A549 (cell line): ENCODE measurements around the gene F2. TPM values are rescaled to one million over a fixed set of nuclear protein-coding genes. Genes with fewer than 3 reads are reported as not detected.

Experiments used
- ATAC-seq, 2 experiments: fragments of 200-7000 bp in 1 of 2; fragments of >200 bp in 1 of 2; cut with Nextera tagmentation in 1 of 2; cut with Tn5 transposase in 1 of 2; 3 replicates each; pipeline versions ENCODE4 v1.8.0 to v1.9.1; 2018 to 2020; ENCODE audit warnings: mild to moderate bottlenecking in 1 of 2, moderate library complexity in 1 of 2
- CTCF ChIA-PET: fragments of 300-600 bp; sonication (Branson Sonifier 250); formaldehyde crosslinking; extraction: SDS; loops from one replicate; lab custom pipeline; 2021; ENCODE audit warnings: antibody characterized with exemption, inconsistent platforms; lab: Yijun Ruan, JAX
- POLR2A ChIA-PET: fragments of 350-600 bp; formaldehyde crosslinking; extraction: SDS; loops from one replicate; lab custom pipeline; 2021; ENCODE audit warnings: antibody characterized with exemption, inconsistent platforms; lab: Yijun Ruan, JAX
- DNase-seq, 2 experiments: peaks; one replicate each; pipeline versions ENCODE4 v3.0.0 to v3.0.0-alpha.2; 2011 to 2016; ENCODE audit warnings: low read depth in 1 of 2, low spot score in 1 of 2
- FAIRE-seq: peaks from 2 replicates; lab custom pipeline; 2011; peaks lifted over from hg19 to GRCh38; lab: Jason Lieb, UNC
- H3K27ac ChIP-seq, 2 experiments: fragments of >200 bp; sonication (Bioruptor Twin); formaldehyde crosslinking; 3 replicates each; pipeline ENCODE4 v1.5.1; 2016 to 2017
- H3K4me1 ChIP-seq: fragments of >200 bp; sonication (Bioruptor Twin); formaldehyde crosslinking; 3 replicates; pipeline ENCODE4 v1.6.1; 2016
- H3K4me2 ChIP-seq: fragments of >200 bp; sonication (Bioruptor Twin); formaldehyde crosslinking; 3 replicates; pipeline ENCODE4 v1.6.1; 2016
- H3K4me3 ChIP-seq: fragments of >200 bp; sonication (Bioruptor Twin); formaldehyde crosslinking; 3 replicates; pipeline ENCODE4 v1.5.1; 2016
- H3K9me3 ChIP-seq: fragments of >200 bp; sonication (Bioruptor Twin); formaldehyde crosslinking; 3 replicates; pipeline ENCODE4 v1.6.1; 2016
- CEBPB ChIP-seq, 2 experiments: fragments of >200 bp in 1 of 2; sonication (Bioruptor Twin) in 1 of 2; formaldehyde crosslinking in 1 of 2; IDR thresholded peaks; 2 replicates each; pipeline ENCODE4 v1.6.1; 2012 to 2016
- FOSB ChIP-seq: fragments of 250-450 bp; sonication (Bioruptor Pico); IDR thresholded peaks from 2 replicates; pipeline ENCODE4 v1.5.0; 2020; ENCODE audit warnings: mild to moderate bottlenecking, moderate library complexity
- JUN ChIP-seq, 2 experiments: fragments of >200 bp; sonication (Bioruptor Twin); formaldehyde crosslinking; IDR thresholded peaks; 2 replicates in 1 of 2; 3 replicates in 1 of 2; pipeline ENCODE4 v1.6.1; 2016 to 2017
- JUNB ChIP-seq: fragments of >200 bp; sonication (Bioruptor Twin); formaldehyde crosslinking; IDR thresholded peaks from 2 replicates; pipeline ENCODE4 v1.6.1; 2016
- KDM5A ChIP-seq: fragments of 200-600 bp; sonication (generic); IDR thresholded peaks from 2 replicates; pipeline ENCODE4 v1.6.1; 2016; ENCODE audit warnings: antibody characterized with exemption, mild to moderate bottlenecking
- POLR2AphosphoS2 ChIP-seq: conservative IDR thresholded peaks from 2 replicates; pipeline ENCODE4 v1.6.1; 2012; ENCODE audit warnings: low read length, improper control_type of control experiment, inconsistent platforms
- RNF2 ChIP-seq: fragments of 200-600 bp; sonication (generic); IDR thresholded peaks from 2 replicates; pipeline ENCODE4 v1.6.1; 2016; ENCODE audit warnings: low read depth, mild to moderate bottlenecking, antibody characterized with exemption, moderate library complexity, borderline replicate concordance
- SMC3 ChIP-seq: fragments of >200 bp; sonication (Bioruptor Twin); formaldehyde crosslinking; IDR thresholded peaks from 3 replicates; pipeline ENCODE4 v1.6.1; 2018; ENCODE audit warnings: inconsistent platforms
- TP53 ChIP-seq: fragments of 250-450 bp; sonication (Bioruptor Pico); IDR thresholded peaks from 2 replicates; pipeline ENCODE4 v1.5.0; 2021; ENCODE audit warnings: mild to moderate bottlenecking, moderate library complexity
- ZSCAN20 ChIP-seq: fragments of 250-450 bp; sonication (Bioruptor Pico); IDR thresholded peaks from 2 replicates; pipeline ENCODE4 v1.8.0; 2022; ENCODE audit warnings: mild to moderate bottlenecking, moderate library complexity
- WGBS: methylation state at CpG from one replicate; pipeline ENCODE4 v1.1.6; 2017; ENCODE audit errors: missing lambda C conversion rate; 5-methylcytosine and 5-hydroxymethylcytosine counted together
- polyA plus RNA-seq, 4 experiments: library from polyadenylated mRNA; depleted of rRNA in 3 of 4; stranded (reverse); fragments of >200 nt; fragmentation: RNase III in 1 of 4; extraction: RNeasy Plus Mini Kit Qiagen cat#74134 plus additional on column Dnase treatment in 1 of 4; gene quantifications; 2 replicates in 3 of 4; 3 replicates in 1 of 4; pipeline ENCODE4 v1.2.3, GENCODE V29; 2011 to 2017
- small RNA-seq, 6 experiments: library from RNA; depleted of rRNA; stranded (forward); fragments of <200 nt; gene quantifications; one replicate each; pipeline ENCODE3, GENCODE V24; 2012
- TF ChIP-seq, protein P1 (sequence below): fragments of >200 bp; sonication (Bioruptor Twin); formaldehyde crosslinking; IDR thresholded peaks from 2 replicates; pipeline ENCODE4 v1.6.1; 2016
- TF ChIP-seq, protein P2 (sequence below): IDR thresholded peaks from 2 replicates; pipeline ENCODE4 v1.6.1; 2012; ENCODE audit warnings: low read depth, borderline replicate concordance
- TF ChIP-seq, protein P3 (sequence below): fragments of 250-450 bp; sonication (Bioruptor Pico); IDR thresholded peaks from 2 replicates; pipeline ENCODE4 v1.5.0; 2021; ENCODE audit warnings: mild to moderate bottlenecking, moderate library complexity, borderline replicate concordance

The F2 gene
- polyA plus RNA-seq, 2 of the 4 experiments (the other 2 are of a cell fraction): 2.5 to 3.8 TPM

DNA sequence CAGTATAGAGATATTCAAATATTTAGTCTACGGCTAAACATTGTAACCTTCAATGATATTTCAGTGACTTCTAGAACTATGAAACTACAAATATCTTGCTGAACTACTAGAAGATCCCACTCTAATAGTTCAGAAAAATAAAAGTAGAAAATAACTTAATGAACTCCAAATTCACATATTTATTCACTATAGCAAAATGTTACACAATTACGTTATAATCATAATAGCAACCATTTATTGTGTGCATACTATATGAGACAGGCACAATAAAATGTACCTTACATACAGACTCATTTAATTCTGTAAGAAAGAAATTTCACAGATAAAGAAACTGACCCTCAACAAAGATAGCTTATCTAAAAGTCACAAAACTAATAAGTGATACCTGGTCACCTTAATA is 57.9 kb downstream of the F2 start:
- WGBS: 88% methylated on average over 2 of the region's 2 CpGs
- FAIRE-seq (no peak), DNase-seq (no peak), ATAC-seq (no peak)
- Histone ChIP-seq H3K9me3 (no peaks in the 10 kb centered on the region), H3K4me2 (no peak overlapping the region), H3K4me1 (peaks cover 11% of the 10 kb centered on the region), H3K4me3 (no peak overlapping the region), H3K27ac (no peak overlapping the region)
- CTCF ChIA-PET: no interaction called here
- TF ChIP-seq KDM5A (no peak), CEBPB (IDR thresholded peaks at IDR 0.05) (peak; percentile 38 to 58; a peak in 1 of 4 replicates)
- POLR2A ChIA-PET: no interaction called here

DNA sequence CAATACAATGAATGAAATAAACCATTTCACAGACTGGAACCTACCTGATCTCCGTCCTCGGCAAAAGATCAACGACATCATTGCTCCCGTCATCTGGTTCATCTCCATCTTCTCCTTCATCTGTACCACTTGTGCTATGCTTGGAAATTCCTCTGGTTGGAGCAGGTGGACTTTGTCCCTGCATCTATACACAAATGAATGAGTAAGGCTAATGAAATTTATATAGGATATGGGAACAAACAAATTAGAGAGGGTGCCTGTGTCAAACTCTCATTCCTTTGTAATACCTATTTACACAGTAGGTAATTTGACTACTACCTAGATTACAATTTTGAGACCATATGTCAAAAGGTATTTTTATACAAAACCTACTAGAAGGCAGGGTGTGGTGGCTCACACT is 59.4 kb downstream of the F2 start:
- ChIA-PET POLR2A (no interaction called here), CTCF (no interaction called here)
- no peaks in the 10 kb centered on the region for H3K9me3 ChIP-seq
- peak in 1 of 2 experiments; percentile 23 for DNase-seq
- WGBS: 86% methylated on average over 4 of the region's 4 CpGs
- ATAC-seq: peak in 1 of 2 experiments; percentile 42; a peak in 1 of 6 replicates
- no peak overlapping the region for H3K4me3 ChIP-seq
- no peak overlapping the region for H3K27ac ChIP-seq
- H3K4me2 ChIP-seq: no peak overlapping the region
- FAIRE-seq: no peak
- TF ChIP-seq FOSB (CRISPR knock-in tag) (no peak), RNF2 (no peak), ZSCAN20 (CRISPR knock-in tag) (no peak), POLR2AphosphoS2 (no peak), TP53 (no peak), JUN (IDR thresholded peaks at IDR 0.05) (no peak), SMC3 (no peak), JUNB (no peak)
- TF ChIP-seq, protein P1, sequence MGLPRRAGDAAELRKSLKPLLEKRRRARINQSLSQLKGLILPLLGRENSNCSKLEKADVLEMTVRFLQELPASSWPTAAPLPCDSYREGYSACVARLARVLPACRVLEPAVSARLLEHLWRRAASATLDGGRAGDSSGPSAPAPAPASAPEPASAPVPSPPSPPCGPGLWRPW: no peak
- TF ChIP-seq, protein P2, sequence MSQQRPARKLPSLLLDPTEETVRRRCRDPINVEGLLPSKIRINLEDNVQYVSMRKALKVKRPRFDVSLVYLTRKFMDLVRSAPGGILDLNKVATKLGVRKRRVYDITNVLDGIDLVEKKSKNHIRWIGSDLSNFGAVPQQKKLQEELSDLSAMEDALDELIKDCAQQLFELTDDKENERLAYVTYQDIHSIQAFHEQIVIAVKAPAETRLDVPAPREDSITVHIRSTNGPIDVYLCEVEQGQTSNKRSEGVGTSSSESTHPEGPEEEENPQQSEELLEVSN: no peak
- TF ChIP-seq, protein P3, sequence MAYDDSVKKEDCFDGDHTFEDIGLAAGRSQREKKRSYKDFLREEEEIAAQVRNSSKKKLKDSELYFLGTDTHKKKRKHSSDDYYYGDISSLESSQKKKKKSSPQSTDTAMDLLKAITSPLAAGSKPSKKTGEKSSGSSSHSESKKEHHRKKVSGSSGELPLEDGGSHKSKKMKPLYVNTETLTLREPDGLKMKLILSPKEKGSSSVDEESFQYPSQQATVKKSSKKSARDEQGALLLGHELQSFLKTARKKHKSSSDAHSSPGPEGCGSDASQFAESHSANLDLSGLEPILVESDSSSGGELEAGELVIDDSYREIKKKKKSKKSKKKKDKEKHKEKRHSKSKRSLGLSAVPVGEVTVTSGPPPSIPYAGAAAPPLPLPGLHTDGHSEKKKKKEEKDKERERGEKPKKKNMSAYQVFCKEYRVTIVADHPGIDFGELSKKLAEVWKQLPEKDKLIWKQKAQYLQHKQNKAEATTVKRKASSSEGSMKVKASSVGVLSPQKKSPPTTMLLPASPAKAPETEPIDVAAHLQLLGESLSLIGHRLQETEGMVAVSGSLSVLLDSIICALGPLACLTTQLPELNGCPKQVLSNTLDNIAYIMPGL (CRISPR knock-in tag): no peak
- peaks cover 11% of the 10 kb centered on the region for H3K4me1 ChIP-seq

Small RNA genes within 50 kb of the gene (small RNA-seq; reads per million reads assigned to genes)
- gene MIR5582 (0.66 to 56.6 (median 31.7) reads per million in 6 experiments), gene RF00573 (0 reads per million in 6 experiments), gene SNORD67 (75.7 to 329 (median 95.3) reads per million in 6 experiments)

Other genes starting within 250 kb of the F2 start
- gene AMBRA1, start 125.2 kb upstream of the F2 start, polyA plus RNA-seq (2011; rRNA removed): 11.5 and 11.9 TPM in 2 replicates
- gene AMBRA1, start 125.2 kb upstream of the F2 start, polyA plus RNA-seq (2017; fragmentation: RNase III; extraction: RNeasy Plus Mini Kit Qiagen cat#74134 plus additional on column Dnase treatment): 11.1 to 13.4 TPM (median 13.4 TPM) in 3 replicates
- 5.6 and 6.2 TPM in 2 replicates for gene HARBI1, start 102.0 kb upstream of the F2 start, polyA plus RNA-seq (2011; rRNA removed)
- gene HARBI1, start 102.0 kb upstream of the F2 start, polyA plus RNA-seq (2017; fragmentation: RNase III; extraction: RNeasy Plus Mini Kit Qiagen cat#74134 plus additional on column Dnase treatment): 4.6 to 5.7 TPM (median 5.1 TPM) in 3 replicates
- 58.6 and 75.4 TPM in 2 replicates for gene ATG13, start 101.7 kb upstream of the F2 start, polyA plus RNA-seq (2011; rRNA removed)
- 35.5 to 39.9 TPM (median 39.5 TPM) in 3 replicates for gene ATG13, start 101.7 kb upstream of the F2 start, polyA plus RNA-seq (2017; fragmentation: RNase III; extraction: RNeasy Plus Mini Kit Qiagen cat#74134 plus additional on column Dnase treatment)
- 17.2 and 33.4 TPM in 2 replicates for gene ARHGAP1, start 18.6 kb upstream of the F2 start, polyA plus RNA-seq (2011; rRNA removed)
- 34.8 to 35.9 TPM (median 35.2 TPM) in 3 replicates for gene ARHGAP1, start 18.6 kb upstream of the F2 start, polyA plus RNA-seq (2017; fragmentation: RNase III; extraction: RNeasy Plus Mini Kit Qiagen cat#74134 plus additional on column Dnase treatment)
- 6.7 TPM in 2 replicates for gene ZNF408, start 18.2 kb upstream of the F2 start, polyA plus RNA-seq (2011; rRNA removed)
- gene ZNF408, start 18.2 kb upstream of the F2 start, polyA plus RNA-seq (2017; fragmentation: RNase III; extraction: RNeasy Plus Mini Kit Qiagen cat#74134 plus additional on column Dnase treatment): 14.0 to 16.7 TPM (median 16.5 TPM) in 3 replicates
- gene CKAP5, start 127.1 kb downstream of the F2 start, polyA plus RNA-seq (2011; rRNA removed): 173 TPM in 2 replicates
- 66.3 to 85.6 TPM (median 69.4 TPM) in 3 replicates for gene CKAP5, start 127.1 kb downstream of the F2 start, polyA plus RNA-seq (2017; fragmentation: RNase III; extraction: RNeasy Plus Mini Kit Qiagen cat#74134 plus additional on column Dnase treatment)
- 4.0 and 7.0 TPM in 2 replicates for gene LRP4, start 199.3 kb downstream of the F2 start, polyA plus RNA-seq (2011; rRNA removed)
- 5.0 to 6.4 TPM (median 5.4 TPM) in 3 replicates for gene LRP4, start 199.3 kb downstream of the F2 start, polyA plus RNA-seq (2017; fragmentation: RNase III; extraction: RNeasy Plus Mini Kit Qiagen cat#74134 plus additional on column Dnase treatment)
- gene CSTPP1, start 217.5 kb downstream of the F2 start, polyA plus RNA-seq (2011; rRNA removed): 34.5 and 40.6 TPM in 2 replicates
- gene CSTPP1, start 217.5 kb downstream of the F2 start, polyA plus RNA-seq (2017; fragmentation: RNase III; extraction: RNeasy Plus Mini Kit Qiagen cat#74134 plus additional on column Dnase treatment): 30.5 to 31.7 TPM (median 31.5 TPM) in 3 replicates